Mesodermal cell (in vitro differentiated cells): Measurements from ENCODE around the gene GARIN5B.

ENCODE experiments used
- H3K27ac ChIP-seq: 2 replicates; pipeline ENCODE4 v1.7.0; 2013; ENCODE audit warnings: mild to moderate bottlenecking, low read depth, low read length, moderate library complexity; ENCODE audit not compliant: severe bottlenecking
- H3K36me3 ChIP-seq: 2 replicates; pipeline ENCODE4 v1.7.1; 2013; ENCODE audit warnings: mild to moderate bottlenecking, low read length, moderate library complexity; ENCODE audit not compliant: control insufficient read depth, insufficient read depth
- H3K4me1 ChIP-seq: one replicate; pipeline ENCODE4 v1.7.1; 2013; ENCODE audit warnings: mild to moderate bottlenecking, low read length; ENCODE audit not compliant: insufficient read depth, control insufficient read depth, poor library complexity, severe bottlenecking
- H3K4me3 ChIP-seq: 2 replicates; pipeline ENCODE4 v1.7.0; 2013; ENCODE audit warnings: low read length, control low read depth, mild to moderate bottlenecking; ENCODE audit not compliant: insufficient read depth, poor library complexity, severe bottlenecking; ENCODE audit errors: extremely low read depth
- H3K9me3 ChIP-seq: 2 replicates; pipeline ENCODE4 v1.7.1; 2013; ENCODE audit warnings: mild to moderate bottlenecking, low read length, moderate library complexity; ENCODE audit not compliant: control insufficient read depth
- WGBS, 2 experiments: methylation state at CpG; one replicate each; pipeline ENCODE4 v1.1.5; 2013; ENCODE audit warnings: missing lambda C conversion rate in 2 of 2; ENCODE audit not compliant: insufficient coverage in 2 of 2; 5-methylcytosine and 5-hydroxymethylcytosine counted together

The GARIN5B gene

GRCh38 chr19:55377356-55378131 lies 14.5 kb upstream of the GARIN5B start:
- Histone ChIP-seq H3K4me3 (no peak overlapping the region), H3K36me3 (no peaks in the 10 kb centered on the region), H3K4me1 (peaks cover 43% of the 10 kb centered on the region), H3K27ac (no peak overlapping the region), H3K9me3 (no peaks in the 10 kb centered on the region)
- WGBS, 2 experiments: 21 to 26% methylated on average over 41 to 43 of the region's 43 CpGs

GRCh38 chr19:55376241-55376933 lies 13.3 kb upstream of the GARIN5B start, which contains the start of gene TMEM190:
TMEM190 (plus strand) TSS chr19:55376826; CDS start chr19:55376854, 28 bp downstream.
- no peak within 1 kb of the TSS for H3K4me3 ChIP-seq
- WGBS, 2 experiments: 55 to 58% methylated on average over 9 to 15 of the region's 21 CpGs
- peaks cover 52% of the 10 kb centered on the region for H3K4me1 ChIP-seq
- H3K27ac ChIP-seq: no peak within 1 kb of the TSS
- H3K9me3 ChIP-seq: no peaks in the 10 kb centered on the region
- no peaks in the 10 kb centered on the region for H3K36me3 ChIP-seq

DNA sequence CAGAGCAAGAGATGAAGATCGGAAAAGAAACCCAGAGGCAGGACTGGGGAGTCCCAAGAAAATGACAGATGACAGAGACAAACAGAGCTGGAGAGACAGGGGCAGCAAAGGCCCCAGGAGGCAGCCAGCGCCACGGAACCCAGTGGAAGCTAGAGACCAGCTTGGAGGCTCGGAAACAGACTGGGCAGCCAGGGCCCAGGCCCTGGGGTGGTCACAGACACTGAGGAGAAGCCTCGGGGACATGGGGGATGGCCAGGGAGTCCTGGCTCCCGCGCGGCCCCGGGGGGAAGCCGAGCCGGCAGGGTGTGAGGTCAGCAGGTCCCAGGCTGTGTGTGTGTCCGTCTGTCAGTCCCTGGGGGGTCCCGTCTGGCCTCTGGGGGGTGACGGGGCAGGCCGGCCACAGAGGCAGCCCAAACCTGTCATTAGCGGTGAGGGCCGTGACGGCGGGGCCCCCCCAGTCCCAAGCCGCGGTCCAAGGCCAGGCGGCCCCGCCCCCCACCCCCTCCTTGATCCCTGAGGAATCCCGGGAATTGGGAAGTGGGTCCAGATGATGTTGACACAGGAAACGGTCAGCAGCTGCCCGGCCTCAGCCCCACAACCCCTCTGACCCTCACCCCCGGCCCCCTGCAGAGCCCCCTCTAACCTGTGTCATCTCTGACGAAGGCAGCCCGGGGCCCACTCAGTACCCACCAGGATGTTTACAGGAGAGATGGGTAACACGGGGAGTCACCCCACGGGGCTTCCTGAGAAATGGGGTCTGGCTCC lies 11.1 kb upstream of the GARIN5B start:
- WGBS, 2 experiments: 6% methylated on average over 17 to 18 of the region's 31 CpGs
- peak overlapping the region; percentile 88 for H3K27ac ChIP-seq
- no peaks in the 10 kb centered on the region for H3K9me3 ChIP-seq
- no peaks in the 10 kb centered on the region for H3K36me3 ChIP-seq
- peaks cover 55% of the 10 kb centered on the region for H3K4me1 ChIP-seq
- no peak overlapping the region for H3K4me3 ChIP-seq

DNA sequence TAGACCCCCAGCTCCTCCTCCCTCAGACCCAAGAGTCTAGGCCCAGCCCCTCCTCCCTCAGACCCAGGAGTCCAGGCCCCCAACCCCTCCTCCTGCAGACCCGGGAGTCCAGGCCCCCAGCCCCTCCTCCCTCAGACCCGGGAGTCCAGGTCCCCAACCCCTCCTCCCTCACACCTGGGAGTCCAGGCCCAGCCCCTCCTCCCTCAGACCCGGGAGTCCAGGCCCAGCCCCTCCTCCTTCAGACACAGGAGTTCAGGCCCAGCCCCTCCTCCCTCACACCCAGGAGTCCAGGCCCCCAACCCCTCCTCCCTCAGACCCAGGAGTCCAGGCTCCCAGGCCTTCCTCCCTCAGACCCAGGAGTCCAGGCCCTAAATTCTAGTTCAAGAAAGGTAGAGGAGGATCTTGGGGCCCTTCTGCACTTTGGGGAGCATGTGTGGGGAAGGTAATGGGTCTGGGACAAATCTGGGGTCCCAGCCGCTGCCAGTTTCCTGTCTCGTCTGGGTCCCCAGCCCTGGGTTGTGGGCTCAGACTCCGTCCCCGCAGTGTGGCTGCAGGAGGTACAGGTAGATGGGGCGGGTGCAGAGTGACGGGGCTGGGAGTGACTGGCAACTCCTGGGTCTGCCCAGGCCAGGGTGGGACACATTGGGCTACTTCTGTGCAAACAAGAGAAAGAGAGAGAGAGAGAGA lies 10.4 kb upstream of the GARIN5B start:
- H3K4me3 ChIP-seq: peak overlapping the region; percentile 5
- no peaks in the 10 kb centered on the region for H3K36me3 ChIP-seq
- no peaks in the 10 kb centered on the region for H3K9me3 ChIP-seq
- 36 to 39% methylated on average over 6 to 8 of the region's 9 CpGs for WGBS, 2 experiments
- peaks cover 56% of the 10 kb centered on the region for H3K4me1 ChIP-seq
- H3K27ac ChIP-seq: peak overlapping the region; percentile 88

- no peaks in the 10 kb centered on the region for H3K9me3 ChIP-seq
- peak overlapping the region; percentile 49 for H3K27ac ChIP-seq
- H3K4me3 ChIP-seq: no peak overlapping the region
- 43 to 46% methylated on average over 17 to 19 of the region's 24 CpGs for WGBS, 2 experiments
- H3K36me3 ChIP-seq: peaks cover 8% of the 10 kb centered on the region
- peaks cover 56% of the 10 kb centered on the region for H3K4me1 ChIP-seq
Measured at GRCh38 chr19:55372316-55373081, 9.4 kb upstream of the GARIN5B start.

DNA sequence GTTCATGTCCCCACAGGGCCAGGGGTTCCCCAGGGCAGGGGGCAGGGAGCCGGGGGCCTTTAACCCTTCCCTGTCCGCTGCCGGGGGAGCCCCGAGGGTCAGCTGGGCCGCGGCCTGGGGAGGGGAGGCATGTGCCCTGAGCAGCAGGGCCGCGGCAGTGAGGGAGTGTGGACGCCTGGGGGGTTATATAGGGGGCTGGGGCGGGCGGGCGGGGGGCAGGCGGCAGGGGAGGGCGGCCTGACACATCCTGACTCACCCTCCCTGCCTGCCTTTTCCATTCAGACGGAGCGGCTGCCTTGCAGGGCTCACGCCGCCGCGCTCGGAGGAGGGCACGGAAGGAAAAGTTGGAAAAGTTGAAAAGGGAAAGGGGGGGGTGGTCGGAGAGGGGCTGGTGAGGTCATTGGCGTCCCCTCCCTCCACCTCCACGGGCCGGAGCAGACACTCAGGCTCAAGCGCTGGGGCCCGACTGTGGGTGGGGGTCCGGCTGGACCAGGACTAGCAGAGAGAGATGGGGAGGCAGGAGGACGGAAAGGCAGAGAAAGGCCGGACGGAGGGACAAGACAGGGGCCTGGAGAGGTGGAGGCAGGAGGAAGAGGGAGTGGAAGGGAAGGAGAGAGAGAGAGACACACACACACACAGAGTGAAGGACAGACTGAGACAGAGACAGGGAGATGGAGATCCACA lies 7.4 kb upstream of the GARIN5B start, which contains the start of gene IL11:
Gene IL11 (minus strand): TSS at position 159 of the 684 bp plus-strand sequence. CDS start 153 bp downstream, at position 6.
- WGBS, 2 experiments: 4 to 13% methylated on average over 3 to 5 of the region's 32 CpGs
- peak within 1 kb of the TSS; percentile 69 for H3K4me3 ChIP-seq

GRCh38 chr19:55369653-55370304 lies 6.7 kb upstream of the GARIN5B start:
- Histone ChIP-seq H3K36me3 (peaks cover 34% of the 10 kb centered on the region), H3K27ac (peak overlapping the region; percentile 78), H3K4me3 (peak overlapping the region; percentile 69), H3K4me1 (peaks cover 37% of the 10 kb centered on the region), H3K9me3 (no peaks in the 10 kb centered on the region)
- WGBS, 2 experiments: 0 to 1% methylated on average over 42 to 46 of the region's 59 CpGs

More for the DNA sequence above, 7.4 kb upstream of the GARIN5B start, which contains the start of gene IL11:
- Histone ChIP-seq H3K4me1 (peaks cover 43% of the 10 kb centered on the region), H3K36me3 (peaks cover 27% of the 10 kb centered on the region), H3K9me3 (no peaks in the 10 kb centered on the region), H3K27ac (peak within 1 kb of the TSS; percentile 81)

- peaks cover 29% of the 10 kb centered on the region for H3K4me1 ChIP-seq
- H3K36me3 ChIP-seq: peaks cover 40% of the 10 kb centered on the region
- 15 to 28% methylated on average over 33 to 44 of the region's 54 CpGs for WGBS, 2 experiments
- no peak overlapping the region for H3K27ac ChIP-seq
- no peaks in the 10 kb centered on the region for H3K9me3 ChIP-seq
- peak overlapping the region; percentile 69 for H3K4me3 ChIP-seq
Measured at GRCh38 chr19:55368701-55369563, 5.9 kb upstream of the GARIN5B start.
